ENCODE data around the gene MRPL51. TPM values are rescaled to one million over a fixed set of nuclear protein-coding genes. Genes with fewer than 3 reads are reported as not detected.

The MRPL51 gene
- total and polyA plus RNA-seq, 2 experiments from 2014 or later = 93.9 to 463 TPM

Other genes with a start within 250 kb of the MRPL51 start
- gene PLEKHG6, start 182.6 kb downstream of the MRPL51 start, total RNA-seq (2014; rRNA removed; shearing (Covaris generic)) = 21.3 and 174 TPM in 2 replicates
- 15.7 and 18.0 TPM in 2 replicates for gene PLEKHG6, start 182.6 kb downstream of the MRPL51 start, polyA plus RNA-seq (2016; fragmentation: Nextera tagmentation; extraction: Ambion mirVana)
- 36.7 and 43.4 TPM in 2 replicates for gene TNFRSF1A, start 151.2 kb downstream of the MRPL51 start, total RNA-seq (2014; rRNA removed; shearing (Covaris generic))
- 24.3 and 28.5 TPM in 2 replicates for gene TNFRSF1A, start 151.2 kb downstream of the MRPL51 start, polyA plus RNA-seq (2016; fragmentation: Nextera tagmentation; extraction: Ambion mirVana)
- gene SCNN1A, start 117.7 kb downstream of the MRPL51 start, total RNA-seq (2014; rRNA removed; shearing (Covaris generic)) = 125 and 134 TPM in 2 replicates
- gene SCNN1A, start 117.7 kb downstream of the MRPL51 start, polyA plus RNA-seq (2016; fragmentation: Nextera tagmentation; extraction: Ambion mirVana) = 34.0 and 37.1 TPM in 2 replicates
- 6.8 and 7.1 TPM in 2 replicates for gene LTBR, start 109.1 kb downstream of the MRPL51 start, total RNA-seq (2014; rRNA removed; shearing (Covaris generic))
- gene LTBR, start 109.1 kb downstream of the MRPL51 start, polyA plus RNA-seq (2016; fragmentation: Nextera tagmentation; extraction: Ambion mirVana) = 6.1 and 10.5 TPM in 2 replicates
- not detected in 2 replicates for gene CD27, start 48.3 kb downstream of the MRPL51 start, total RNA-seq (2014; rRNA removed; shearing (Covaris generic))
- 0.49 and 0.53 TPM in 2 replicates for gene CD27, start 48.3 kb downstream of the MRPL51 start, polyA plus RNA-seq (2016; fragmentation: Nextera tagmentation; extraction: Ambion mirVana)
- gene TAPBPL, start 41.2 kb downstream of the MRPL51 start, total RNA-seq (2014; rRNA removed; shearing (Covaris generic)) = 0.59 and 0.66 TPM in 2 replicates
- 0.52 and 0.65 TPM in 2 replicates for gene TAPBPL, start 41.2 kb downstream of the MRPL51 start, polyA plus RNA-seq (2016; fragmentation: Nextera tagmentation; extraction: Ambion mirVana)
- gene VAMP1, start 22.6 kb downstream of the MRPL51 start, total RNA-seq (2014; rRNA removed; shearing (Covaris generic)) = 13.9 and 18.3 TPM in 2 replicates
- gene VAMP1, start 22.6 kb downstream of the MRPL51 start, polyA plus RNA-seq (2016; fragmentation: Nextera tagmentation; extraction: Ambion mirVana) = 11.2 and 16.1 TPM in 2 replicates
- 217 and 389 TPM in 2 replicates for gene NCAPD2, start 840 bp upstream of the MRPL51 start, total RNA-seq (2014; rRNA removed; shearing (Covaris generic))
- gene NCAPD2, start 840 bp upstream of the MRPL51 start, polyA plus RNA-seq (2016; fragmentation: Nextera tagmentation; extraction: Ambion mirVana) = 32.7 and 34.2 TPM in 2 replicates
- gene GAPDH, start 41.3 kb upstream of the MRPL51 start, total RNA-seq (2014; rRNA removed; shearing (Covaris generic)) = 5,269 and 5,853 TPM in 2 replicates
- 6,140 and 6,219 TPM in 2 replicates for gene GAPDH, start 41.3 kb upstream of the MRPL51 start, polyA plus RNA-seq (2016; fragmentation: Nextera tagmentation; extraction: Ambion mirVana)
- gene IFFO1, start 62.8 kb upstream of the MRPL51 start, total RNA-seq (2014; rRNA removed; shearing (Covaris generic)) = 8.8 and 12.9 TPM in 2 replicates
- gene IFFO1, start 62.8 kb upstream of the MRPL51 start, polyA plus RNA-seq (2016; fragmentation: Nextera tagmentation; extraction: Ambion mirVana) = 8.9 and 11.2 TPM in 2 replicates
- 67.2 and 67.9 TPM in 2 replicates for gene NOP2, start 75.0 kb upstream of the MRPL51 start, total RNA-seq (2014; rRNA removed; shearing (Covaris generic))
- 63.3 and 63.4 TPM in 2 replicates for gene NOP2, start 75.0 kb upstream of the MRPL51 start, polyA plus RNA-seq (2016; fragmentation: Nextera tagmentation; extraction: Ambion mirVana)
- 301 and 351 TPM in 2 replicates for gene CHD4, start 114.1 kb upstream of the MRPL51 start, total RNA-seq (2014; rRNA removed; shearing (Covaris generic))
- gene CHD4, start 114.1 kb upstream of the MRPL51 start, polyA plus RNA-seq (2016; fragmentation: Nextera tagmentation; extraction: Ambion mirVana) = 317 and 370 TPM in 2 replicates
- gene LPAR5, start 142.7 kb upstream of the MRPL51 start, total RNA-seq (2014; rRNA removed; shearing (Covaris generic)) = 0.38 and 0.89 TPM in 2 replicates
- 0.32 and 0.38 TPM in 2 replicates for gene LPAR5, start 142.7 kb upstream of the MRPL51 start, polyA plus RNA-seq (2016; fragmentation: Nextera tagmentation; extraction: Ambion mirVana)
- 2.2 TPM in 1 of 2 replicates, not detected in the other for gene ACRBP, start 154.2 kb upstream of the MRPL51 start, total RNA-seq (2014; rRNA removed; shearing (Covaris generic))
- 0.70 TPM in 1 of 2 replicates, not detected in the other for gene ACRBP, start 154.2 kb upstream of the MRPL51 start, polyA plus RNA-seq (2016; fragmentation: Nextera tagmentation; extraction: Ambion mirVana)
- 22.0 and 27.7 TPM in 2 replicates for gene ING4, start 169.9 kb upstream of the MRPL51 start, total RNA-seq (2014; rRNA removed; shearing (Covaris generic))
- gene ING4, start 169.9 kb upstream of the MRPL51 start, polyA plus RNA-seq (2016; fragmentation: Nextera tagmentation; extraction: Ambion mirVana) = 25.5 and 29.6 TPM in 2 replicates
- gene ZNF384, start 196.1 kb upstream of the MRPL51 start, total RNA-seq (2014; rRNA removed; shearing (Covaris generic)) = 30.2 and 35.9 TPM in 2 replicates
- gene ZNF384, start 196.1 kb upstream of the MRPL51 start, polyA plus RNA-seq (2016; fragmentation: Nextera tagmentation; extraction: Ambion mirVana) = 14.7 and 20.5 TPM in 2 replicates
- 2.0 and 2.2 TPM in 2 replicates for gene PIANP, start 207.6 kb upstream of the MRPL51 start, total RNA-seq (2014; rRNA removed; shearing (Covaris generic))
- gene PIANP, start 207.6 kb upstream of the MRPL51 start, polyA plus RNA-seq (2016; fragmentation: Nextera tagmentation; extraction: Ambion mirVana) = 6.4 and 7.7 TPM in 2 replicates
- 51.9 and 53.9 TPM in 2 replicates for gene COPS7A, start 230.8 kb upstream of the MRPL51 start, total RNA-seq (2014; rRNA removed; shearing (Covaris generic))
- gene COPS7A, start 230.8 kb upstream of the MRPL51 start, polyA plus RNA-seq (2016; fragmentation: Nextera tagmentation; extraction: Ambion mirVana) = 36.9 and 37.7 TPM in 2 replicates